ENCODE results near the gene NOC4L.

The NOC4L gene

GRCh38 chr12:132178316-132178715 lies 34.1 kb downstream of the NOC4L start:
- no peak for TF ChIP-seq POLR2A (IDR thresholded peaks at IDR 0.05; ENCODE audit: low read length)
- no peak for TF ChIP-seq GATA1 (IDR thresholded peaks at IDR 0.05; ENCODE audit: low read depth, low read length)
- no peak for DNase-seq

DNA sequence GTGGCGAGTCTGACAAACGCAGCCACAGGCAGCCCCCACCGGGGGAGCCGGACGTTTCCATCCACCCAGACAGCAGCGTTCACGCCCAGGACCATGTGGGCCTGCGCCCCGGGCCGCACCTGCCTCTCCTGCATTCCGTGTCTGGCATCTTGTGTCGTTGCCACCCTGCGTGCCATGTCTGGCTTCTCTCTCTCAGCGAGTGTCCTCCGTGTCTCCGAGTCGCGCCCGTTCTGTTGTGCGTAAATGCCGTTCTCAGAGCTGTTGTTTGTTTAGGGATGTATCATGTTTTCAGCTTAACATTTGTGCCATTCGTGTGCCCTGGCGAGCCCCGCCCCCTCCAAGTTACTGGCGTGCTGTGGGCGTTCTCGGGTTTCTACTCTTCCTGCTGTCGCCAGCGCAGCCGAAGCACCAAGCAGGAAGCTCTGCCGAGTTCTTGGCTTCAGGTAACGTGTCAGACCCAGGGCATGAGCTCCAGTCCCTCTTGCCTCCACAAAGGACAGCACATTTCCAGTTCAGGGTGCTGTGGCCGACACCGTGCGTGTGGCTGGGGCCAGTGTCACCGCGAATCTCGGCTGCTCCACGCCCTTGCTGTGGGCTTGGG lies 34.6 kb downstream of the NOC4L start:
- no peak for DNase-seq
- TF ChIP-seq POLR2A (IDR thresholded peaks at IDR 0.05; ENCODE audit: low read length), result no peak
- TF ChIP-seq GATA1 (IDR thresholded peaks at IDR 0.05; ENCODE audit: low read depth, low read length), result no peak

DNA sequence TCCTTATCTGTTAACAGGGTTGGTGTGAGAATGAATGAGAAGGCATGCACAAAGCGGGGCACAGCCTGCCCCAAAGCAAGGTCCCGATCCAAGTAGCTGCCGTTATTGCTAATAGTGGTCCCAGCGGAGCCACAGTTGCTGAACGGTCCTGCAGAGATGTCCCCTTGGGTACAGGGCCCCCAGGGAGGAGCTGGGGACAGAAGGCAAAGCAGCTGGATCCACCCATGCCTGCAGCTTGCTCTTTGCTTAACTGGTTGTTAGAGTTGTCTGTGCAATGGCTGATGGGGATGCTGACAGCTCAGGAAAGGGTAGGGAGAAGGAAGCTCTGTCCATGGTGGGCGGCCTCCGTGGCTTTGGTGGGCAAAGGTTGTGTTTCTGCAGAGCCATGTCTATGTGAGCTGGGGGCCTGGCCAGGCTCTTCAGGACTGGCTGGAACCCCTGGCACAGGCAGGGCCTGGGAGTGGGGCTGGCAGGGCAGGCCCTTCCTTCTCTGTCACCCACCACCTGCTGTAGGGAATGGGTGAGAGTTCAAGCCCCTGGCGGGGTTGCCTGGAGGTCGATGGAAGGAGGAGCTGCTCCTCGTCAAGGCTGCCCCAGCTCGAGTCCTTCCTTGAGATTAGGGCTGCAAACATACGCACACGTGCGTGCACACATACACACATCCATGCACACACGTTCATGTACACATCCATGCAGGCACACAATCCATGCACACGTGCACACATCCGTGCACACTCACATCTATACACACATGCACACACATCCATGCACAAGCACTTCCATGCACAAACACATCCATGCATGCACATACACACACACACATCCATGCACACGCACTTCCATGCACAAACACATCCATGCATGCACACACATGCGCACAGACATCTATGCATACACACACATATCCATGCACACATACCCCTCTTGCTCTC lies 35.4 kb downstream of the NOC4L start:
- DNase-seq, result no peak
- TF ChIP-seq GATA1 (IDR thresholded peaks at IDR 0.05; ENCODE audit: low read depth, low read length) (no peak), POLR2A (IDR thresholded peaks at IDR 0.05; ENCODE audit: low read length) (no peak)

DNA sequence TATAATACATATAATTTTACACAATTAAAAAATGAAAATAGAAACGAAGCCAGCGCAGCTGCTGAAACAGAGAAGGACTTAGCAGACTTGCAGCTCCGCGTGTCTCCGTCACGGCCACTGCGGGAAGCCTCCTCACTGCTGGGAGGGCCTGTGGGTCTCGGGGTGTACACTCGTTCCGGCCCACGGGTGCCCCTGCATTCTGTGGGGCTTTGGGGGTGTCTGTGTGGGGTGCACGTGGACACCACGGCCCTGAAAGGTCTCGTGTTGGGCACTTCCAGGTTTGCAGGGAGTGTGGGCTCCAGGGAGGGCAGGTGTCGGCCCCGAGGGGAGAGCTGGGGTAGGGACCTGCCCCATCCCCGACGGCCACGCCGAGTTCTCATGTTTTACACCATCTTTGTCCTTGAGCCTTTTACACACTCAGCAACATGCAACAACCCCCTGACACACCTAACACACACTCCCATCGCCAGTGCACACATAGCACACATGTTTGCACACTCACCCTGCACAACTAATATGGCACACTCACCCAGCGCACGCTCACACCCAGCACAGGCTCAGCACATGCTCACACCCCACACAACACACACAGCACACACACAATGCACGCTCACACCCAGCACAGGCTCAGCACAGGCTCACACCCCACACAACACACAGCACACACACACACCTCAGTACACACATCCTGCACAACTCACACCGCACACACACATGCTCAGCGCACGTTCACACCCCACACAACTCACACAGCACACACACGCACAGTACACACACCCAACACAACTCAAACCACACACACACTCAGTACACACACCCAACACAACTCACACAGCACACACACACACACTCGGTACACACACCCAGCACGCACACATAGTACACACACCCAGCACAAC lies 36.6 kb downstream of the NOC4L start:
- no peak for DNase-seq
- TF ChIP-seq POLR2A (IDR thresholded peaks at IDR 0.05; ENCODE audit: low read length), result no peak
- no peak for TF ChIP-seq GATA1 (IDR thresholded peaks at IDR 0.05; ENCODE audit: low read depth, low read length)

DNA sequence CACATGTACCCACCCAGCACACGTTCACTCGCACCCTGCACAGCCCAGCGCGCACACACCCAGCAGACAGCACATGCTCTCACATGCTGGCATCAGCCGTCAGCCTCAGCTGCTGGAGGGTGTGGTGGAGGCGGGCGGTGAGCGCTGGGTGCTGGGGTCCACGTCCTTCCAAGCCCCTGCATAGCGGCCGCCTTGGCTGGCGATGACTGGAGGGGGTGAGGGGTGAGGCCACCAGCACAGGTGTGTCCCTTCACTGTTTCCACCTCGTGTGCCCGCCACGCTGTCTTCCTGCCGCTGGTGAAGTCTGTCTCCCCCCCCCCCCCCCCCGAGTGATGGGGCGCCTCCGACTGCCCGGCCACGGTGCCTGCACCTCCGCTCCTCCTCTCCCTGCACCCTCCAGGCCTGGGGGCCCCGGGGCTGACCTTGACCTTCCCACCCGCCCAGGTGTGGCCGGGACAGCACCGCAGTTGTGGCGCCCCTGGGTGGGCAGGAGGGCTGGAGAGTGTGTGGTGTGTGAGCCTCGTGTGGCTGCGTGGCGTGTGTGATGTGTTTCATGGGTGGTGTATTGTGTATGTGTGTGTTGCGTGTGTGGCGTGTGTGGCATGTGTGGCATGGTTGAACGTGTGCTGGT lies 37.4 kb downstream of the NOC4L start:
- DNase-seq, result no peak
- TF ChIP-seq GATA1 (IDR thresholded peaks at IDR 0.05; ENCODE audit: low read depth, low read length), result no peak
- no peak for TF ChIP-seq POLR2A (IDR thresholded peaks at IDR 0.05; ENCODE audit: low read length)

GRCh38 chr12:132182206-132182710 lies 38.0 kb downstream of the NOC4L start:
- DNase-seq, result no peak
- TF ChIP-seq POLR2A (IDR thresholded peaks at IDR 0.05; ENCODE audit: low read length), result no peak
- TF ChIP-seq GATA1 (IDR thresholded peaks at IDR 0.05; ENCODE audit: low read depth, low read length), result no peak

GRCh38 chr12:132182711-132183365 lies 38.6 kb downstream of the NOC4L start:
- no peak for DNase-seq
- TF ChIP-seq POLR2A (IDR thresholded peaks at IDR 0.05; ENCODE audit: low read length) (no peak), GATA1 (IDR thresholded peaks at IDR 0.05; ENCODE audit: low read depth, low read length) (no peak)

DNA sequence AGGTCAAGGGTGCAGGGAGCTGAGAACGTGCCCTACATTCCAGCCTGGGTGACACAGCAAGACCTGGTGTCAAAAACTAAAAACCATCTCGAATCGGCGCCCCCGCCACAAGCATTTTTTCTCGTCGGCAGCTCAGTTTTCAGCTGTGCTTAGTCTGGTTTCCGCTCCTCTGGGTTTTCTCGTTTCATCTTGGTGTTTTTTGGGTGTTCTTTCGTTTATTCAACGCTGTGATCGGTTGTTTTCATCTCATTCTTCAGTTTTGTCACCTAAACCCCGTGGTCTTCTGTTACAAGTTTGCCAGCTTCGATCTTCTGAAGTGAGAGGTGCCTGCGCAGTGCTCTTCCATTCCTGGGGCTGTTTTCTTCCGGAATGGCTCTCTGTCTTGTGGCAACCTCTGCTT lies 41.4 kb downstream of the NOC4L start:
- DNase-seq, result no peak
- TF ChIP-seq POLR2A (IDR thresholded peaks at IDR 0.05; ENCODE audit: low read length) (no peak), GATA1 (IDR thresholded peaks at IDR 0.05; ENCODE audit: low read depth, low read length) (no peak)

DNA sequence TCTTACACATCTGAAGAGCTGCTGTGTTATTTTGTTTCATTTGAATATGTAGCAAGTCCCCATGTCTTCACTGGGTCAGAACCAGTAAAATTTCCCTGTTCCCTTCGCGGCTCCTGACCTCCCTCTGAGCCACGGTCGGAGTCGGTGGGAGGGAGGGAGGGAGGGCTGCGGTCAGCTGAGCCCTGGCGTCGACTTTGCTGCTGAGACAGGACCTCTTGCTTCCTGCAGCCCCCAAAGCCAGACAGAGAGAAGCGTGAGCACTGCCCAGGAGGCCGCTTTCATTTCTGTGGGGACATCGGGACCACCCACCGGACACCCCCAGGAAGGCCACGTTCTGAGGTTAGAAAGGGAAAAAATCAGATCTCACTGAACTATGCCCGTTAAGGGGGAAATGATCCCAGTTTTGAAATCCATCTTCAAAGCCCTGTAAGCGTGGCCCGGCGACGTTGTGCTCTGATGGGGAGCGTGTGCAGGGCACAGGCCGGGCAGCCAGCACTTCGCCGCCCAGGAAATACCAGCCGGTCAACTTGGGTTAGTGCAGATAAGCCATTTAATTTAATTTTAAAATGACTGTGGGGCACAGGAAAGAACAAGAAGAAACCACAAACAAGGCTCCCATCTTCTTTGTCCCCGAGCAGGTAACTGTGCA lies 42.1 kb downstream of the NOC4L start:
- DNase-seq, result no peak
- TF ChIP-seq POLR2A (IDR thresholded peaks at IDR 0.05; ENCODE audit: low read length), result no peak
- no peak for TF ChIP-seq GATA1 (IDR thresholded peaks at IDR 0.05; ENCODE audit: low read depth, low read length)

DNA sequence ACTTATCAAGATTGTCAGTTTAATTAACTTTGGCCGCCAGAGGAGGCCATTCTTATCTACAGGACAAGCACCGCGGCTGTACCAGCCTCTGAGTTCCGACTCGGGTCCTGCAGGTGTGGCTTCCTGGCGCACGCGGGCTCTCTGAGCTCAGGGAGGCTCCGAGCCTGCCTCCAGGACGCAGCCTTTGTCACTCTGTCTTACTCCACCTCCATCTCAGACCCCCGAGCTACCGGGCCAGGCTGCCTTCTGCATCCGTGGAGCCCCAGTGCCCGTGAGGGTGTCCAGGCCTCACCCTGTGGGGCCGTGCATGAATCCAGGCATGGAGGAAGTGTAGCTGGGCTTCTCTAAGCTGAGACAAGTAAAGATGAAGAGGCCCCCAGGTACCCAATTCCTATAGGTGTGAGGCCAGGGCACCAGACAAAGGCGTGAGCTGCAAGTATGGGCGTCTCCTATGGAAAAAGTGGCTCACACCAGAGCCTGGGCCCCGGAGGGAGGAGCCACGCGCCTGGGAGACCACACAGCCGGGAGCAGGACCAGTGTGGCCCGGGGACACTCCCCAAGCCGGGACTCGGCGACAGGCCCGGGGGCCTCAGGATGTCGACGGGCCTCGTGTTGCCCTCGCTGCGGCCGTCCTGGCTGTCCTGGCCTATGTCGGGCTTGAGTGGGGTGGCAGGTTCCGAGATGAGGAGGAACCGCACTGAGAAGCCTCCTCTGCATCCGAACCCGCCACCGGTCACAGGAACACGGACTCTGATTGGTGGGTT lies 42.8 kb downstream of the NOC4L start:
- DNase-seq, result no peak
- TF ChIP-seq GATA1 (IDR thresholded peaks at IDR 0.05; ENCODE audit: low read depth, low read length), result no peak
- TF ChIP-seq POLR2A (IDR thresholded peaks at IDR 0.05; ENCODE audit: low read length), result no peak

- TF ChIP-seq GATA1 (IDR thresholded peaks at IDR 0.05; ENCODE audit: low read depth, low read length) (no peak), POLR2A (IDR thresholded peaks at IDR 0.05; ENCODE audit: low read length) (no peak)
These were observed 43.6 kb downstream of the NOC4L start for GRCh38 chr12:132187646-132188450.

More at GRCh38 chr12:132187646-132188450, 43.6 kb downstream of the NOC4L start:
- DNase-seq, result no peak
